T-cell (primary cell): ENCODE data around the gene CAMK2A. TPM values are rescaled to one million over a fixed set of nuclear protein-coding genes. Genes with fewer than 3 reads are reported as not detected.

Source experiments
- ATAC-seq, 4 experiments: fragments of 200-7000 bp in 3 of 4; fragments of 150-1000 bp in 1 of 4; cut with Tn5 transposase; replicated peaks in 1 of 4; 1 replicate in 3 of 4; 2 replicates in 1 of 4; pipeline ENCODE4 v1.10.0; 2021; ENCODE audit warnings: moderate library complexity in 3 of 4, mild to moderate bottlenecking in 2 of 4, moderate number of reproducible peaks in 1 of 4
- CTCF ChIA-PET, 2 donors: fragments of 300-600 bp; sonication (Branson Sonifier 250); formaldehyde crosslinking; loops; one replicate each; lab custom pipeline; 2022; ENCODE audit warnings: antibody characterized with exemption in 2 of 2; lab: Charles Lee
- POLR2A ChIA-PET, 2 donors: fragments of 300-600 bp; sonication (Branson Sonifier 250); formaldehyde crosslinking; loops; one replicate each; lab custom pipeline; 2022; ENCODE audit warnings: antibody characterized with exemption in 2 of 2; lab: Charles Lee
- DNase-seq, 35 experiments: peaks; one replicate each; pipeline versions ENCODE4 v3.0.0 to v3.0.0-alpha.2; 2013 to 2023
- H3K27ac ChIP-seq: one replicate; pipeline ENCODE4 v1.5.1; 2013; ENCODE audit warnings: low read length
- H3K27me3 ChIP-seq, 2 experiments: replicated peaks in 1 of 2; 1 replicate in 1 of 2; 2 replicates in 1 of 2; pipeline versions ENCODE4 v1.6.1 to v1.7.0; 2013; ENCODE audit warnings: low read length in 1 of 2, mixed read lengths in 1 of 2; ENCODE audit not compliant: control insufficient read depth in 2 of 2, insufficient read depth in 2 of 2; ENCODE audit errors: extremely low read depth in 1 of 2
- H3K36me3 ChIP-seq, 2 donors: 1 replicate in 1 of 2; 2 replicates in 1 of 2; pipeline versions ENCODE4 v1.6.1 to v1.7.0; 2013; ENCODE audit warnings: low read length in 1 of 2; ENCODE audit not compliant: control insufficient read depth in 2 of 2, insufficient read depth in 1 of 2; ENCODE audit errors: extremely low read depth in 1 of 2
- H3K4me1 ChIP-seq, 2 experiments: 1 replicate in 1 of 2; 2 replicates in 1 of 2; pipeline versions ENCODE4 v1.6.1 to v1.7.0; 2013; ENCODE audit warnings: low read length in 2 of 2, mixed read lengths in 1 of 2; ENCODE audit not compliant: insufficient read depth in 2 of 2, control insufficient read depth in 1 of 2; ENCODE audit errors: extremely low read depth in 1 of 2
- H3K4me3 ChIP-seq, 2 donors: 1 replicate in 1 of 2; 2 replicates in 1 of 2; pipeline versions ENCODE4 v1.5.1 to v1.7.0; 2013; ENCODE audit warnings: mild to moderate bottlenecking in 2 of 2, low read length in 1 of 2, moderate library complexity in 1 of 2; ENCODE audit not compliant: control insufficient read depth in 1 of 2; ENCODE audit errors: extremely low read depth in 1 of 2
- H3K9me3 ChIP-seq: 2 replicates; pipeline ENCODE4 v1.7.0; 2013
- H3K27ac Mint-ChIP-seq, 2 donors: one replicate each; pipeline ENCODE4 v1.8.0; 2020 to 2021; ENCODE audit warnings: mild to moderate bottlenecking in 2 of 2, mixed read lengths in 2 of 2
- H3K27me3 Mint-ChIP-seq, 2 donors: one replicate each; pipeline ENCODE4 v1.8.0; 2021 to 2022; ENCODE audit warnings: mixed read lengths in 2 of 2
- H3K36me3 Mint-ChIP-seq: one replicate; pipeline ENCODE4 v1.8.0; 2021; ENCODE audit warnings: mixed read lengths
- H3K4me1 Mint-ChIP-seq, 3 donors: one replicate each; pipeline ENCODE4 v1.8.0; 2020 to 2022; ENCODE audit warnings: mixed read lengths in 3 of 3, mild to moderate bottlenecking in 1 of 3
- H3K4me3 Mint-ChIP-seq, 3 donors: one replicate each; pipeline ENCODE4 v1.8.0; 2020 to 2022; ENCODE audit warnings: mild to moderate bottlenecking in 3 of 3, mixed read lengths in 3 of 3, moderate library complexity in 3 of 3
- H3K9me3 Mint-ChIP-seq, 3 donors: one replicate each; pipeline ENCODE4 v1.8.0; 2020 to 2022; ENCODE audit warnings: mixed read lengths in 3 of 3
- WGBS: methylation state at CpG from one replicate; pipeline ENCODE4 v1.1.5; 2013; ENCODE audit warnings: missing lambda C conversion rate; ENCODE audit not compliant: insufficient coverage; 5-methylcytosine and 5-hydroxymethylcytosine counted together
- total RNA-seq, 35 experiments: library from RNA in 6 of 35; stranded (reverse) in 6 of 35; fragments of 120-200 nt in 1 of 35; gene quantifications; one replicate each; pipeline versions ENCODE4 v1.2.1 to v1.2.4 and lab custom pipeline; 2013 to 2026

The CAMK2A gene
- total RNA-seq, 5 donors from 2014 or later (not counting 1 experiment from before 2014, with no cell fraction given) = not detected

- Histone ChIP-seq H3K4me3 (no peak overlapping the region), H3K27me3 (peaks cover 4 to 43% of the 10 kb centered on the region in 2 experiments), H3K27ac (no peak overlapping the region), H3K4me1 (peaks cover 0 to 4% of the 10 kb centered on the region in 2 experiments), H3K9me3 (no peaks in the 10 kb centered on the region), H3K36me3 (no peaks in the 10 kb centered on the region)
- no peak for ATAC-seq
- H3K4me3 Mint-ChIP-seq = no peak overlapping the region
- ChIA-PET CTCF (no interaction called here), POLR2A (interaction anchor here in 1 of 2 donors (0.7 kb wide), 1 partner anchor 563 kb away, joined by 3 read pairs; no protein-coding TSS in a partner anchor)
- peaks cover 41% of the 10 kb centered on the region in 2 donors for H3K27me3 Mint-ChIP-seq
- no peak overlapping the region for H3K27ac Mint-ChIP-seq
- DNase-seq = no peak
- H3K4me1 Mint-ChIP-seq = peaks cover 0 to 3% (median 2%) of the 10 kb centered on the region in 3 donors
- no peaks in the 10 kb centered on the region for H3K36me3 Mint-ChIP-seq
- WGBS = 33% methylated on average over 1 of the region's 1 CpG
- no peaks in the 10 kb centered on the region for H3K9me3 Mint-ChIP-seq
Measured at GRCh38 chr5:150172145-150172544, 117.4 kb downstream of the CAMK2A start.

Other genes with a start within 250 kb of the CAMK2A start
- under 1 TPM in 4 of 5 donors, not detected in 1; 0.36 to 0.95 (median 0.58) TPM for gene CSF1R, start 203.2 kb downstream of the CAMK2A start, total RNA-seq
- gene PDGFRB, start 133.9 kb downstream of the CAMK2A start, total RNA-seq = 1 to 10 TPM in 3 of 5 donors, under 1 TPM in 2; 0.32 to 3.6 (median 1.6) TPM
- gene CDX1, start 123.0 kb downstream of the CAMK2A start, total RNA-seq = under 1 TPM in 1 of 5 donors, not detected in 4; 0.23 TPM
- gene SLC6A7, start 99.7 kb downstream of the CAMK2A start, total RNA-seq = not detected
- under 1 TPM in 1 of 5 donors, not detected in 4; 0.09 TPM for gene ARSI, start 13.1 kb upstream of the CAMK2A start, total RNA-seq
- 10 to 100 TPM; 50.4 to 67.8 (median 58.4) TPM for gene TCOF1, start 67.9 kb upstream of the CAMK2A start, total RNA-seq
- gene CD74, start 123.1 kb upstream of the CAMK2A start, total RNA-seq = 100 to 1,000 TPM; 201 to 512 (median 406) TPM
- 1,000 to 10,000 TPM; 4,124 to 5,450 (median 5,009) TPM for gene RPS14, start 160.0 kb upstream of the CAMK2A start, total RNA-seq
- gene NDST1, start 218.4 kb upstream of the CAMK2A start, total RNA-seq = 1 to 10 TPM in 3 of 5 donors, under 1 TPM in 2; 0.83 to 2.0 (median 1.2) TPM